ENCODE measurements around the gene HOOK2.
A peak's percentile ranks its signal among the peaks of the same experiment; 100 is the strongest.

HOOK2 gene

GRCh38 chr19:12722566-12723380 lies 52.6 kb downstream of the HOOK2 start:
- Histone ChIP-seq H3K27me3 (ENCODE audit: insufficient read depth, low read depth) (no peaks in the 10 kb centered on the region), H3K79me2 (ENCODE audit: insufficient read depth, low read depth) (peaks cover 59% of the 10 kb centered on the region), H3K4me1 (ENCODE audit: low read depth, poor library complexity, severe bottlenecking) (peaks cover 32% of the 10 kb centered on the region), H3K4me2 (peak overlapping the region; percentile 89), H4K20me1 (ENCODE audit: insufficient read depth) (no peaks in the 10 kb centered on the region), H3K9ac (peak overlapping the region; percentile 92), H3K27ac (peak overlapping the region; percentile 81), H3K4me3 (IDR thresholded peaks at IDR 0.05; ENCODE audit: insufficient read depth, low read depth, low read length) (no peak overlapping the region), H2AFZ (ENCODE audit: low read depth) (peak overlapping the region; percentile 29; the same call in 1 of the 2 replicates), H3K36me3 (ENCODE audit: insufficient read depth) (peaks cover 6% of the 10 kb centered on the region; the same call in 1 of the 2 replicates)
- TF ChIP-seq, protein P1, sequence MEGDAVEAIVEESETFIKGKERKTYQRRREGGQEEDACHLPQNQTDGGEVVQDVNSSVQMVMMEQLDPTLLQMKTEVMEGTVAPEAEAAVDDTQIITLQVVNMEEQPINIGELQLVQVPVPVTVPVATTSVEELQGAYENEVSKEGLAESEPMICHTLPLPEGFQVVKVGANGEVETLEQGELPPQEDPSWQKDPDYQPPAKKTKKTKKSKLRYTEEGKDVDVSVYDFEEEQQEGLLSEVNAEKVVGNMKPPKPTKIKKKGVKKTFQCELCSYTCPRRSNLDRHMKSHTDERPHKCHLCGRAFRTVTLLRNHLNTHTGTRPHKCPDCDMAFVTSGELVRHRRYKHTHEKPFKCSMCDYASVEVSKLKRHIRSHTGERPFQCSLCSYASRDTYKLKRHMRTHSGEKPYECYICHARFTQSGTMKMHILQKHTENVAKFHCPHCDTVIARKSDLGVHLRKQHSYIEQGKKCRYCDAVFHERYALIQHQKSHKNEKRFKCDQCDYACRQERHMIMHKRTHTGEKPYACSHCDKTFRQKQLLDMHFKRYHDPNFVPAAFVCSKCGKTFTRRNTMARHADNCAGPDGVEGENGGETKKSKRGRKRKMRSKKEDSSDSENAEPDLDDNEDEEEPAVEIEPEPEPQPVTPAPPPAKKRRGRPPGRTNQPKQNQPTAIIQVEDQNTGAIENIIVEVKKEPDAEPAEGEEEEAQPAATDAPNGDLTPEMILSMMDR (conservative IDR thresholded peaks at IDR 0.05; ENCODE audit: low read depth, low read length) = no peak

- no peaks in the 10 kb centered on the region for H3K27me3 ChIP-seq (ENCODE audit: insufficient read depth, low read depth)
- H2AFZ ChIP-seq (ENCODE audit: low read depth) = 0 out of 2 replicates have a peak overlapping the region, but pooled peaks have one; percentile 22
- TF ChIP-seq, protein P1 (conservative IDR thresholded peaks at IDR 0.05; ENCODE audit: low read depth, low read length) = no peak
- peak overlapping the region; percentile 92 for H3K9ac ChIP-seq
- peaks cover 6% of the 10 kb centered on the region; the same call in 1 of the 2 replicates for H3K36me3 ChIP-seq (ENCODE audit: insufficient read depth)
- H3K27ac ChIP-seq = peak overlapping the region; percentile 74
- H4K20me1 ChIP-seq (ENCODE audit: insufficient read depth) = no peaks in the 10 kb centered on the region
- H3K4me3 ChIP-seq (IDR thresholded peaks at IDR 0.05; ENCODE audit: insufficient read depth, low read depth, low read length) = no peak overlapping the region
- peaks cover 41% of the 10 kb centered on the region for H3K4me1 ChIP-seq (ENCODE audit: low read depth, poor library complexity, severe bottlenecking)
- peaks cover 64% of the 10 kb centered on the region for H3K79me2 ChIP-seq (ENCODE audit: insufficient read depth, low read depth)
- H3K4me2 ChIP-seq = peak overlapping the region; percentile 89
These were observed 53.4 kb downstream of the HOOK2 start for GRCh38 chr19:12721656-12722565.

GRCh38 chr19:12720851-12721655 lies 54.3 kb downstream of the HOOK2 start:
- Histone ChIP-seq H3K36me3 (ENCODE audit: insufficient read depth) (peaks cover 6% of the 10 kb centered on the region; the same call in 1 of the 2 replicates), H3K4me3 (IDR thresholded peaks at IDR 0.05; ENCODE audit: insufficient read depth, low read depth, low read length) (no peak overlapping the region), H3K27me3 (ENCODE audit: insufficient read depth, low read depth) (no peaks in the 10 kb centered on the region), H3K4me2 (peak overlapping the region; percentile 89), H3K4me1 (ENCODE audit: low read depth, poor library complexity, severe bottlenecking) (peaks cover 42% of the 10 kb centered on the region), H3K27ac (peak overlapping the region; percentile 74; the same call in 1 of the 2 replicates), H4K20me1 (ENCODE audit: insufficient read depth) (no peaks in the 10 kb centered on the region), H2AFZ (ENCODE audit: low read depth) (no peak overlapping the region), H3K79me2 (ENCODE audit: insufficient read depth, low read depth) (peaks cover 64% of the 10 kb centered on the region), H3K9ac (peak overlapping the region; percentile 92; the same call in 1 of the 2 replicates)
- TF ChIP-seq, protein P1 (conservative IDR thresholded peaks at IDR 0.05; ENCODE audit: low read depth, low read length) = no peak

- no peak overlapping the region for H2AFZ ChIP-seq (ENCODE audit: low read depth)
- H3K4me1 ChIP-seq (ENCODE audit: low read depth, poor library complexity, severe bottlenecking) = peaks cover 42% of the 10 kb centered on the region
- no peak overlapping the region; the same call in 1 of the 2 replicates for H3K4me2 ChIP-seq
- H3K36me3 ChIP-seq (ENCODE audit: insufficient read depth) = peaks cover 6% of the 10 kb centered on the region; the same call in 1 of the 2 replicates
- peaks cover 64% of the 10 kb centered on the region for H3K79me2 ChIP-seq (ENCODE audit: insufficient read depth, low read depth)
- H3K27ac ChIP-seq = no peak overlapping the region
- H3K4me3 ChIP-seq (IDR thresholded peaks at IDR 0.05; ENCODE audit: insufficient read depth, low read depth, low read length) = no peak overlapping the region
- H4K20me1 ChIP-seq (ENCODE audit: insufficient read depth) = no peaks in the 10 kb centered on the region
- TF ChIP-seq, protein P1 (conservative IDR thresholded peaks at IDR 0.05; ENCODE audit: low read depth, low read length) = no peak
- no peak overlapping the region for H3K9ac ChIP-seq
- H3K27me3 ChIP-seq (ENCODE audit: insufficient read depth, low read depth) = no peaks in the 10 kb centered on the region
These were observed 55.1 kb downstream of the HOOK2 start for GRCh38 chr19:12720296-12720695.
